Keratinocyte (primary cell): Measurements from ENCODE around the gene CACNA1E. TPM values are rescaled to one million over a fixed set of nuclear protein-coding genes. Genes with fewer than 3 reads are reported as not detected.

ENCODE experiments used
- DNase-seq: peaks from one replicate; pipeline ENCODE4 v3.0.0-alpha.2; 2011; ENCODE audit warnings: low read depth, missing footprints, low spot score
- FAIRE-seq: peaks from 2 replicates; lab custom pipeline; 2011; peaks lifted over from hg19 to GRCh38; lab: Jason Lieb, UNC
- H2AFZ ChIP-seq: 2 replicates; pipeline ENCODE4 v1.6.0; 2012; ENCODE audit warnings: low read length, control low read depth, inconsistent platforms; ENCODE audit not compliant: control insufficient read depth
- H3K27ac ChIP-seq: 2 replicates; pipeline ENCODE4 v1.5.1; 2011; ENCODE audit warnings: low read length; ENCODE audit not compliant: control insufficient read depth, insufficient read depth
- H3K27me3 ChIP-seq: 3 replicates; pipeline ENCODE4 v1.6.0; 2011; ENCODE audit warnings: low read length; ENCODE audit not compliant: control insufficient read depth, insufficient read depth; ENCODE audit errors: extremely low read depth
- H3K36me3 ChIP-seq, 2 experiments: 2 replicates in 1 of 2; 3 replicates in 1 of 2; pipeline ENCODE4 v1.5.1; 2011; ENCODE audit warnings: low read length in 2 of 2, mild to moderate bottlenecking in 1 of 2; ENCODE audit not compliant: control insufficient read depth in 2 of 2, insufficient read depth in 2 of 2; ENCODE audit errors: extremely low read depth in 1 of 2
- H3K4me1 ChIP-seq: 3 replicates; pipeline ENCODE4 v1.5.1; 2011; ENCODE audit warnings: low read length; ENCODE audit not compliant: control insufficient read depth, insufficient read depth; ENCODE audit errors: extremely low read depth
- H3K4me2 ChIP-seq: 3 replicates; pipeline ENCODE4 v1.6.0; 2011; ENCODE audit warnings: low read depth, low read length; ENCODE audit not compliant: control insufficient read depth, insufficient read depth; ENCODE audit errors: extremely low read depth
- H3K4me3 ChIP-seq, 3 experiments: fragments of 200-600 bp in 1 of 3; sonication (generic) in 1 of 3; 2 replicates in 2 of 3; 3 replicates in 1 of 3; pipeline ENCODE4 v1.5.1; 2011 to 2016; ENCODE audit warnings: low read length in 3 of 3, mild to moderate bottlenecking in 3 of 3, control low read depth in 2 of 3, inconsistent platforms in 1 of 3, low read depth in 1 of 3, mixed read lengths in 1 of 3, mixed run types in 1 of 3, moderate library complexity in 1 of 3; ENCODE audit not compliant: control insufficient read depth in 2 of 3, insufficient read depth in 2 of 3; ENCODE audit errors: extremely low read depth in 1 of 3
- H3K79me2 ChIP-seq: 2 replicates; pipeline ENCODE4 v1.6.0; 2012; ENCODE audit warnings: low read length; ENCODE audit not compliant: control insufficient read depth, insufficient read depth
- H3K9ac ChIP-seq: 3 replicates; pipeline ENCODE4 v1.6.0; 2011; ENCODE audit warnings: low read length; ENCODE audit not compliant: control insufficient read depth, insufficient read depth; ENCODE audit errors: extremely low read depth
- H3K9me1 ChIP-seq: 3 replicates; pipeline ENCODE4 v1.6.0; 2011; ENCODE audit warnings: low read length; ENCODE audit not compliant: control insufficient read depth, insufficient read depth; ENCODE audit errors: extremely low read depth
- H3K9me3 ChIP-seq: 2 replicates; pipeline ENCODE4 v1.5.1; 2012; ENCODE audit warnings: low read depth, low read length; ENCODE audit not compliant: control insufficient read depth
- H4K20me1 ChIP-seq: 3 replicates; pipeline ENCODE4 v1.6.0; 2011; ENCODE audit warnings: low read length; ENCODE audit not compliant: control insufficient read depth, insufficient read depth; ENCODE audit errors: extremely low read depth
- CTCF ChIP-seq, 3 experiments: IDR thresholded peaks in 1 of 3; conservative IDR thresholded peaks in 1 of 3; optimal IDR thresholded peaks in 1 of 3; 2 replicates in 2 of 3; 3 replicates in 1 of 3; pipeline versions ENCODE3 to v1.5.1; 2011; ENCODE audit warnings: low read length in 3 of 3, mild to moderate bottlenecking in 3 of 3, moderate library complexity in 2 of 3, control low read depth in 1 of 3, inconsistent platforms in 1 of 3; ENCODE audit not compliant: insufficient read depth in 2 of 3; ENCODE audit errors: extremely low read depth in 1 of 3
- EZH2 ChIP-seq: IDR thresholded peaks from one replicate; pipeline ENCODE4 v1.6.1; 2012; ENCODE audit warnings: inconsistent platforms, mild to moderate bottlenecking, low read length, moderate library complexity
- dilution Hi-C: fragments of 300-500 bp; cut with MboI; formaldehyde crosslinking; loops from one replicate; pipeline ENCODE4 v1.7.0; 2020; ENCODE audit warnings: low sequenced_read_pairs; ENCODE audit not compliant: extremely low pct_ligation_motif_present
- polyA plus RNA-seq, 5 experiments: library from polyadenylated mRNA; depleted of rRNA in 3 of 5; stranded (reverse) in 3 of 5; stranded (forward) in 1 of 5; unstranded in 1 of 5; fragments of >200 nt; gene quantifications; 1 replicate in 1 of 5; 2 replicates in 3 of 5; 3 replicates in 1 of 5; pipeline versions ENCODE4 v1.2.1 to v1.2.3, GENCODE V29; 2011 to 2012; ENCODE audit warnings: missing spikeins in 2 of 5, low read depth in 1 of 5, low replicate concordance in 1 of 5

Gene CACNA1E
- polyA plus RNA-seq, 1 donor (not counting 4 experiments of a cell fraction or from before 2014, with no cell fraction given), result not detected

GRCh38 chr1:181601186-181601950 is 118.1 kb downstream of the CACNA1E start:
- H3K27me3 ChIP-seq, result peaks cover 5% of the 10 kb centered on the region
- no peaks in the 10 kb centered on the region for H3K79me2 ChIP-seq
- H3K4me2 ChIP-seq, result no peak overlapping the region
- no peaks in the 10 kb centered on the region for H3K4me1 ChIP-seq
- H3K9me3 ChIP-seq, result no peaks in the 10 kb centered on the region
- H3K9me1 ChIP-seq, result no peaks in the 10 kb centered on the region
- H3K9ac ChIP-seq, result no peak overlapping the region
- no peak overlapping the region for H2AFZ ChIP-seq
- no peak overlapping the region for H3K4me3 ChIP-seq
- dilution Hi-C loops, result no loop called here
- FAIRE-seq, result no peak
- H3K27ac ChIP-seq, result no peak overlapping the region
- no peak for DNase-seq
- TF ChIP-seq EZH2 (no peak), CTCF (optimal IDR thresholded peaks at IDR 0.05 in 1 of 3, IDR thresholded peaks at IDR 0.05 in 1 of 3, conservative IDR thresholded peaks at IDR 0.05 in 1 of 3; ENCODE audit: extremely low read depth in 1 of 3, insufficient read depth in 2 of 3, low read length in 3 of 3) (no peak)
- no peaks in the 10 kb centered on the region for H3K36me3 ChIP-seq
- H4K20me1 ChIP-seq, result no peaks in the 10 kb centered on the region

GRCh38 chr1:181603735-181604410 is 120.6 kb downstream of the CACNA1E start:
- no peaks in the 10 kb centered on the region for H3K79me2 ChIP-seq
- no peak for FAIRE-seq

More at GRCh38 chr1:181603735-181604410, 120.6 kb downstream of the CACNA1E start:
- H3K9me1 ChIP-seq, result no peaks in the 10 kb centered on the region
- H4K20me1 ChIP-seq, result no peaks in the 10 kb centered on the region
- H3K27me3 ChIP-seq, result peaks cover 9% of the 10 kb centered on the region
- no peak overlapping the region for H3K27ac ChIP-seq
- no peak overlapping the region for H2AFZ ChIP-seq
- H3K4me2 ChIP-seq, result no peak overlapping the region
- dilution Hi-C loops, result no loop called here
- no peak overlapping the region for H3K4me3 ChIP-seq
- H3K4me1 ChIP-seq, result no peaks in the 10 kb centered on the region
- no peaks in the 10 kb centered on the region for H3K9me3 ChIP-seq
- H3K36me3 ChIP-seq, result no peaks in the 10 kb centered on the region
- DNase-seq, result no peak
- H3K9ac ChIP-seq, result no peak overlapping the region
- TF ChIP-seq EZH2, result no peak
- no peak for TF ChIP-seq CTCF (optimal IDR thresholded peaks at IDR 0.05 in 1 of 3, IDR thresholded peaks at IDR 0.05 in 1 of 3, conservative IDR thresholded peaks at IDR 0.05 in 1 of 3; ENCODE audit: extremely low read depth in 1 of 3, insufficient read depth in 2 of 3, low read length in 3 of 3)
